GM23338 (cell line): Measurements from ENCODE around the gene IGSF9B. TPM values are rescaled to one million over a fixed set of nuclear protein-coding genes. Genes with fewer than 3 reads are reported as not detected.

Experiments
- ATAC-seq: fragments of 200-7000 bp; cut with Tn5 transposase; 3 replicates; pipeline ENCODE4 v1.9.1; 2020
- DNase-seq: peaks from one replicate; pipeline ENCODE4 v3.0.0-alpha.2; 2015; ENCODE audit warnings: low spot score
- H2AFZ ChIP-seq: fragments of 200-600 bp; sonication (generic); 2 replicates; pipeline ENCODE4 v1.8.0; 2016; ENCODE audit warnings: antibody characterized with exemption, mild to moderate bottlenecking, moderate library complexity
- H3F3A ChIP-seq: fragments of 200-600 bp; sonication (generic); replicated peaks from 2 replicates; pipeline ENCODE4 v1.8.0; 2017; ENCODE audit warnings: antibody characterized with exemption, mixed run types, low read depth
- H3K27ac ChIP-seq: fragments of 200-600 bp; sonication (generic); 2 replicates; pipeline ENCODE4 v1.6.1; 2016; ENCODE audit warnings: low read depth
- H3K27me3 ChIP-seq: fragments of 200-600 bp; sonication (generic); 2 replicates; pipeline ENCODE4 v1.8.0; 2016; ENCODE audit warnings: mild to moderate bottlenecking, mixed run types, moderate library complexity; ENCODE audit not compliant: insufficient read depth
- H3K36me3 ChIP-seq: fragments of 200-600 bp; sonication (generic); 2 replicates; pipeline ENCODE4 v1.8.0; 2016; ENCODE audit warnings: mild to moderate bottlenecking; ENCODE audit not compliant: insufficient read depth
- H3K4me1 ChIP-seq: fragments of 200-600 bp; sonication (generic); 2 replicates; pipeline ENCODE4 v1.8.0; 2016; ENCODE audit warnings: mild to moderate bottlenecking, moderate library complexity; ENCODE audit not compliant: insufficient read depth
- H3K4me2 ChIP-seq: fragments of 200-600 bp; sonication (generic); 2 replicates; pipeline ENCODE4 v1.7.1; 2017; ENCODE audit warnings: mixed run types
- H3K4me3 ChIP-seq: fragments of 200-600 bp; sonication (generic); 2 replicates; pipeline ENCODE4 v1.6.1; 2016; ENCODE audit warnings: mixed run types
- H3K79me2 ChIP-seq: fragments of 200-600 bp; sonication (generic); replicated peaks from 2 replicates; pipeline ENCODE4 v1.8.0; 2017; ENCODE audit warnings: mild to moderate bottlenecking; ENCODE audit not compliant: insufficient read depth
- H3K9me2 ChIP-seq: fragments of 200-600 bp; sonication (generic); 2 replicates; pipeline ENCODE4 v1.8.0; 2017; ENCODE audit not compliant: insufficient read depth
- H4K20me1 ChIP-seq: fragments of 200-600 bp; sonication (generic); replicated peaks from 2 replicates; pipeline ENCODE4 v1.8.0; 2017; ENCODE audit warnings: mild to moderate bottlenecking; ENCODE audit not compliant: insufficient read depth
- H3K27ac Mint-ChIP-seq: 2 replicates; pipeline ENCODE4 v1.8.0; 2020; ENCODE audit warnings: inconsistent platforms, mild to moderate bottlenecking, moderate library complexity, mixed read lengths
- H3K27me3 Mint-ChIP-seq: 3 replicates; pipeline ENCODE4 v1.8.0; 2022; ENCODE audit warnings: low read depth, mild to moderate bottlenecking, moderate library complexity, mixed read lengths, inconsistent platforms; ENCODE audit not compliant: insufficient read depth, poor library complexity
- H3K36me3 Mint-ChIP-seq: 3 replicates; pipeline ENCODE4 v1.8.0; 2021; ENCODE audit warnings: low read depth, mild to moderate bottlenecking, inconsistent platforms, moderate library complexity, mixed read lengths
- H3K4me1 Mint-ChIP-seq: 3 replicates; pipeline ENCODE4 v1.8.0; 2020; ENCODE audit warnings: mild to moderate bottlenecking, inconsistent platforms, mixed read lengths
- H3K4me3 Mint-ChIP-seq: 3 replicates; pipeline ENCODE4 v1.8.0; 2021; ENCODE audit warnings: moderate library complexity, mild to moderate bottlenecking, inconsistent platforms, mixed read lengths
- H3K9me3 Mint-ChIP-seq: 3 replicates; pipeline ENCODE4 v1.8.0; 2020; ENCODE audit warnings: moderate library complexity, mild to moderate bottlenecking, inconsistent platforms, mixed read lengths
- CREB1 ChIP-seq: fragments of 250-450 bp; sonication (Bioruptor Pico); IDR thresholded peaks from 2 replicates; pipeline ENCODE4 v1.5.0; 2020; ENCODE audit warnings: low read depth, mild to moderate bottlenecking, moderate library complexity
- ETS1 ChIP-seq: IDR thresholded peaks from 2 replicates; pipeline ENCODE4 v1.6.1; 2016; ENCODE audit warnings: antibody characterized with exemption
- EZH2phosphoT487 ChIP-seq: fragments of 200-600 bp; sonication (generic); IDR thresholded peaks from one replicate; pipeline ENCODE4 v1.8.1; 2018; ENCODE audit warnings: antibody characterized with exemption; ENCODE audit not compliant: unreplicated experiment
- NANOG ChIP-seq: IDR thresholded peaks from 2 replicates; pipeline ENCODE4 v1.6.1; 2016; ENCODE audit warnings: antibody characterized with exemption, borderline replicate concordance
- POLR2AphosphoS5 ChIP-seq: IDR thresholded peaks from 2 replicates; pipeline ENCODE4 v1.6.1; 2016; ENCODE audit warnings: antibody characterized with exemption, low read depth
- REST ChIP-seq: IDR thresholded peaks from one replicate; pipeline ENCODE4 v1.6.1; 2018; ENCODE audit warnings: antibody characterized with exemption; ENCODE audit not compliant: unreplicated experiment
- ZNF462 ChIP-seq: fragments of 250-450 bp; sonication (Bioruptor Pico); IDR thresholded peaks from 2 replicates; pipeline ENCODE4 v1.5.0; 2020; ENCODE audit warnings: mild to moderate bottlenecking, moderate library complexity
- polyA plus RNA-seq: library from polyadenylated mRNA; unstranded; fragments of >200 nt; fragmentation: Nextera tagmentation; extraction: Ambion mirVana; gene quantifications from 2 replicates; pipeline ENCODE4 v1.2.1, GENCODE V29; 2016
- total RNA-seq: library from RNA; depleted of rRNA; stranded (reverse); fragments of >200 nt; shearing (Covaris generic); gene quantifications from 2 replicates; pipeline ENCODE4 v1.2.3, GENCODE V29; 2014

IGSF9B gene
- total and polyA plus RNA-seq, 2 experiments from 2014 or later, result 8.7 to 51.2 TPM

- Histone ChIP-seq H3K27ac (no peak overlapping the region), H3K79me2 (no peaks in the 10 kb centered on the region), H3K4me3 (no peak overlapping the region), H2AFZ (no peak overlapping the region), H3K4me2 (no peak overlapping the region), H3K27me3 (no peaks in the 10 kb centered on the region), H3F3A (no peaks in the 10 kb centered on the region), H3K4me1 (0 out of 2 replicates have a peak, but pooled peaks cover 11% of the 10 kb centered on the region), H3K9me2 (no peaks in the 10 kb centered on the region), H4K20me1 (no peaks in the 10 kb centered on the region; the same call in 1 of the 2 replicates), H3K36me3 (peaks cover 12% of the 10 kb centered on the region)
- Mint-ChIP-seq H3K27me3 (peaks cover 3% of the 10 kb centered on the region), H3K4me1 (peaks cover 6% of the 10 kb centered on the region), H3K36me3 (peaks cover 58% of the 10 kb centered on the region), H3K9me3 (no peaks in the 10 kb centered on the region), H3K4me3 (no peak overlapping the region), H3K27ac (no peak overlapping the region)
- DNase-seq (no peak), ATAC-seq (no peak)
- TF ChIP-seq EZH2phosphoT487 (no peak), POLR2AphosphoS5 (no peak), CREB1 (CRISPR knock-in tag) (no peak), REST (no peak), NANOG (no peak), ETS1 (no peak), ZNF462 (CRISPR knock-in tag) (no peak)
These were observed 34.5 kb downstream of the IGSF9B start for GRCh38 chr11:133922078-133922870.
